HG02840 (cell line): ENCODE data around the gene TIMP2.
"Not testable (repeated sequence)": the region's sequence is repeated elsewhere in the genome, so short reads cannot be mapped to it uniquely, and the experiment has no call there.

Experiments
- ATAC-seq: cut with Tn5 transposase; IDR thresholded peaks from one replicate; pipeline ENCODE4 v1.9.1; 2021; ENCODE audit warnings: mild to moderate bottlenecking, moderate library complexity, moderate number of reproducible peaks; ENCODE audit not compliant: unreplicated experiment, low FRiP score

TIMP2 gene

DNA sequence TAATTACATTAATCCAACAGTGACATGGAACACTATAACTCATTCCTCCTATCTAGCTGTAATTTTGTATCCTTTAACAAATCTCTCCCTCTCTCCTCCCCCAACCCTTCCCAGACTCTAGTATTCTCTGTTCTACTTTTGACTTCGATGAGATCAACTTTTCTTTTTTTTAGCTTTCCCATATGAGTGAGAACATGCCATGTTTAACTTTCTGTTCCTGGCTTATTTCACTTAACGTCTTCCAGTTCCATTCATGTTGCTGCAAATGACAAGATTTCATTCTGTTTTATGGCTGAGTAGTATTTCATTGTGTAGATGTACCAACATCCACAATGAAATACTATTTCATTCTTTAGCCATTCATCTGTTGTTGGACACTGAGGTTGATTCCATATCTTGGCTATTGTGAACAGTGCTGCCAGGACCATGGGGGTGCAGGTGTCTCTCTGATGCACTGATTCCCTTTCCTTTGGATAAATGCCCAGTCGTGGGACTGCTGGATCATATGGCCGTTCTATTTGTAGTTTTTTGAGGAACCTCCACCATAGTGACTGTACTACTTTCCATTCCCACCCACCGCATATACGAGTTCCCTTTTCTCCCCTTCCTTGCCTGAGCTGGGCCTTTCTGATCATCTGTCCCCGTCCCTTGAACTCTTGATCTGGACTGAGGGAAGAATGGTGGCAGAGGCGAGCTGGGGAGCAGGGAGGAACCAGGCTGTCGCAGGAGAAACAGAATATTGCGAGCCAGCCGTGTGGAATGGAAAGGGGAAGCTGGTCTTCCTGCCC, 14.5 kb downstream of the TIMP2 start:
- no peak for ATAC-seq

DNA sequence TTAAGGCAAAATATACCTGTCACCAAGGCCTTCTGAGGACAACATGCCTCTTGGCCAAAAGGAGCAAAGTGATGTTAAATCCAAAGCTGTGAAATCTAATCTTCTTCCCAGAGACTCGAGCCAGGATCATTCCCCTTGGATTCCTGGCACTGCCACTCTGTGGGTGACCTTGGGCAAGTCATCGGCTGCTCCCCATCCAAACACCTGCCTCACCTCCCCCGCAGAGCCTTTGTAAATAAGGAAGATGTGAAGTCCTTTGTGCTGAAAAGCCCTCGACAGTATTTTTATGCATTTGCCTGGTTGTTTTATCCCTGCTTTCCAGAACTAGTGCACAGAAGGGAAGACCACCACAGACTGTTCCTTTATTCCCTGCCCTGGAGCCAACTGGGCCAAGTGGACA, 16.8 kb downstream of the TIMP2 start:
- ATAC-seq = no peak

DNA sequence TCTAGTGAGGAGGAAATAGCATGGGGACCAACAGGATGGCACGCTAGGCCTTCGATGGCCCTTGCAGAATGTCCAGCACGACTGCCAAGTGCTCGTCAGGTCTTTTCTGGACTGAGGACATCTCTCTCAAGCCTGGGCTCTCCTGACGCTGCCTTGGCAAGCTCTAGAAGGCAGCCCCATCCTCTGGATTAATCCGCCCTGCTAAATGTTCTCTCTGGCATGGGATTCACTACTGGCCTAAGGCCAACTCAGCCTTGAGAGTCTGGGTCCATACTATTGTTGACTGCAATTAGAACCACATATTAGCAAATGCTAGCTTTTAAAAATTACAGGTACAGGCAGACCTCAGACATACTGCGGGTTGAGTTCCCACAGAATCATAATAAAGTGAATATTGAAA, 19.6 kb downstream of the TIMP2 start:
- no peak for ATAC-seq

DNA sequence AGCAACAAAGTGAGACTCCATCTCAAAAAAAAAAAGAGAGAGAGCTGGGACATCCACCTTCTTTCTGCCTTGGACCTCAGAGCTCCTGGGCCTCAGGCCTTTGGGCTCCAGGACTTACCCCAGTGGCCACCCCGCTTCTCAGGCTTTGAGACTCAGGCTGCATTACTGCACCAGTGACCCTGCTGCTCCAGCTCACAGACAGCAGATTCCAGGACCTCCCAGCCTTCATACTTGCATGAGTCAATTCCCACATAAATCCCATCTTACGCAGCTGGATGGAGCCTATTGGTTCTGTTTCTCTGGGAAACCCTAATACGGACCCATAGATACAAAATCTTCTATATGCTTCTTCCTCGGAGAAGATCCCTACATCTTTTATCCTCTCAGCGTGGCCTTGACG, 20.1 kb downstream of the TIMP2 start:
- ATAC-seq = no peak

DNA sequence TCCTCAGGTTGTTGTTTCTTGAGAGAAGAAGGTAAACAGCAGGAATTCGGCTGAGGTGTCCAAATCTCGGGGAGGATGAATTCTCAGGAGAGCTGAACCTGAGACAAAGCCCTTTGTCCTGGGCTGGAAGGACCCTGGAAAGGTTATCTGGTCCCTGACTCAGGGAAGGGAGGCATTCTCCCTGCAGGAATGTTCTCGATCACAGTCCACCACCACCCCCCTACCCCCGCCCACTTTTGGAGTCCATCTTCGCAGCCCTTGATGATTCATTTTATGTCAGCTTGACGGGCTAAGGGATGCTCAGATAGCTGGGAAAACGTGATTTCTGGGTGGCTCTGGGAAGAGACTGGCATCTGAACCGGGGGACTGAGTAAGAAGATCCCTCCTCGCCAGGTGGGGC, 20.8 kb downstream of the TIMP2 start:
- ATAC-seq = no peak

DNA sequence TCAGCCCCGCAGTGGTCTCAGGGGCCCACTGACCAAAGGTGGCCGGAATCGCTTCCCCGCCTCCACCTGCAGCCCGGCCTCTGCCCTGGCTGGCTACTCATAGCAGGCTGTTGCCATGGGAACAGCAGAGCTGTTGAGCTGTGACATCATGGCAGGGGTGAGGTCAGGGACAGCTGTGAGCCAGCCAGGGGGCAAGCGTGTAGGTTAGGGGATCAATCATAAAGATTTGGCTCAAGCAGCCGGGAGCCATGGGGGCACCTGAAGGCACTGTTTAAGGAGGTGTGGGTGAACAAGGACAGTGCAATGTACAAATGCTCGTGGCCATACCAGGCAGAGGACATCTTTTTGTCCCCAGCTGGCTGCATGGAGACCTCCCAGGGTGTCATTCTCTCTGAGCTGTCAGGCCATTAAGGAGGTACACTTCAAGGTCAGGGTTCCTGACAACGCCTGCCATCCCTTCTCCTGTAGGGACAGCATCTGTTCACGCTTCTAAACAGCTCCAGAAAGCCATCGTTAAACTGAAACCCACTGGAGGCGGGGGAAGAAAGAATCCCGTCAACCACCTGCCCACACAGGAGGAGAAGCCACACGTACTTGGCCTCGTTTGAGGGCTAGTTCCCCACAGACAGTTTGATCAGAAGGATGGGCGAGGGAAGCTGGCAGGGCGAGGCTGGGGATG, 21.9 kb downstream of the TIMP2 start, which contains the start of gene CEP295NL:
Gene CEP295NL (minus strand): TSS at position 101 of the 679 bp plus-strand sequence. CDS start 1,373 bp downstream, outside the sequence.
- no peak for ATAC-seq

DNA sequence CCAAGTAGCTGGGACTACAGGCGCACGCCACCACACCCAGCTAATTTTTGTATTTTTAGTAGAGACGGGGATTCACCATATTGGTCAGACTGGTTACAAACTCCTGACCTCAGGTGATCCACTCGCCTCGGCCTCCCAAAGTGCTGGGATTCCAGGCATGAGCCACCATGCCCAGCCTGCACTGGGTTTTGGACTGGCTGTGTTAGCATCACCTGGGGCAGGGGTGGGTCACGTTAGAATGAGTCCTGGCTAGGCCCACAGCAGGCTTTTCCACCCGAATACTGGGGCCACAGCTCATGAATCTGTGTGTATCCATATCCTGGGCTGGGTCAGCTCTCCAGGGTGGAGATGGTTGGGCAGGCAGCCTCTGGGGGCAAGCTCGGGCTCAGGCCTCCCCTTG, 23.0 kb downstream of the TIMP2 start:
- ATAC-seq = not testable (repeated sequence)

DNA sequence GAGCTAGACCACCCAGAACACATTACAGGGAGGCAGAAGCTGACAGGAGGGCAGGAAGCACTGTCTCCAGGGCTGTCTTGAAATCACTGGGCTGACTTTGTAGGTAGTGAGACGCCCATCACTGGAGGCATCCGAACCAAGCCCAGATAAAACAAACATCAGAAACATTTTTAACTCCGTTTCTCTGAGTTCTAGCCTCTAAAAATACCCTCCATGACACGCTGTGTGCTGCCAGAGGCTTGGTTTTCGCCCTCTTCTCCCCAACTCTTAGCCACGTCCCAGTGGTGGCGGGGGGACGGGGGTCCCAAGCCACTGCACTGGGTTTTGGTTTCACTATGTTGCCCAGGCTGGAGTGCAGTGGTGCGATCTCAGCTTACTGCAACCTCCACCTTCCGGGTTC, 23.4 kb downstream of the TIMP2 start:
- ATAC-seq = no peak

DNA sequence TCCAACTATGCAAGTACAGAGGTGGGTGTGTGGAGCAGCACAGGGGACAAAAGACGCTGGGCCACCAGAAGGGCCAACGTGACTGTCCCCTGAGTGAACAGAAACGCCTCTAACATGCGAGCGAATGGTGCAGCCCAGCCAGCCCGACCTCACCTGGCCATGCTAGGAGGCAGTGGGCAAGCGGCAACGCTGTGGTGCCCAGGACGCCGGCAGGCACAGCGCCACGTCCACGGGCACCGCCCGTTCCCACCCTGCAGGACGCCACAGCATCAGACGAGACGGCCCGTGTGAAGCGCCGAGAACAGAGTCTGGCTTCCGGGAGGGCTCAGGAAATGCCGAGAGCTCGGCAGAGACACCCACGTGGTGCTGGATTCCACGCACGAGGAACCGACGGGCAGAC, 24.4 kb downstream of the TIMP2 start:
- ATAC-seq = no peak

DNA sequence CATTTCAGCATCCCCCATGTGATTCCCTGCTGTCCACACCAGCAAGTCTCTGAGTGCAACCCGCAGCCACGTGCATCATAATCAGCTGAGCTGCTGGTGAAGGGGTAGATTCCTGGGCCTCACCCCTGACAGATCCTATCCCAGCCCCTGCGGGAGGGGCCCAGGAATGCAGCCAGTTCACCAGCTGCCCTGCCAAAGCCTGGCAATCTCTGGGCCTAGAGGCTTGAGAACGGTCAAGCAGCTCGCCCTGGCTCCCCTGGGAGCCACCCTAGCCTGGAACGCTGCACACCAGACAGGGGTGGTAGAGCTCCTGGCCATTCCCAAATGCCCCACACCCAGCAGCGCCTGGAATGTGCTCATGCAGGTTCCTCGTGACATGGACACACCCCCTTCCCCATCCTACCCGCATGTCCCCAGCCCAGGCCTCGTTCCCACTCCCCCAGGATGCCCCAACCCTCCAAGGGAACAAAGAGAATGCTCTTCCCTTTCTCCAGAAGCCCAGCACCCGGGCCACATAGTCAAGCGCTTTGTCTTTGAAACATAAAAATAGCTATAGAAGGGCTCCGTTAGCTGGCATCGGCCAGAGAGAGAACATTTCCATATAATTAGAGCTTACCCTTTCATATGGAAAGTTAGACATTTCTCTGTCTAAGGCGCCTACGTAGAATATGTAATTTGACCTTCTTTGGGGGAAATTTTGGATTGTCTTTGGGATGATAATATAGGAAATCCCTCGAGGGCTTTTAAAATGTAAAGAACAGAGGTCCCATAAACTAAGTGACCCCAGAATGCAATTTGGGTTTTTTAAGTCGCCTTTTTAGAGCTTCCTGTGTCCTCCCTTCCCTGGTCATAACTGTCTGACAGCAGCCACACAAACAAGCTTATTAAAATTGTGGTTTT, 25.6 kb downstream of the TIMP2 start:
- ATAC-seq = no peak

DNA sequence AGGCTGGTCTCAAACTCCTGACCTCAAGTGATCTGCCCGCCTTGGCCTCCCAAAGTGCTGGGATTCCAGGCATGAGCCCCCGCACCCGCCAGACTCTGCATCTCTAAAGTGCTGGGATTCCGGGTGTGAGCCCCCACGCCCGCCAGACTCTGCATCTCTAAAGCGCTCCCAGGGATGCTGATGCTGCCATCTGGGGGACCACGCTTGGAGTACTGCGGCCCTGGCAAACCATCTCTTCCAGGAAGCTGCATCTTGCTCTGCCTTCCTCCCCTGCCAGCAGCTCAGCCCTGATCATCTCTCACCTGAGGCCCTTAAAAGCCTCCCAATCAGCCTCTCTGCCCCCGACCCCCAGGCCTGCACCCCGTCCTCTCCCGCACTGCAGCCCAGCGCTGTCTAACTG, 26.2 kb downstream of the TIMP2 start:
- no peak for ATAC-seq

DNA sequence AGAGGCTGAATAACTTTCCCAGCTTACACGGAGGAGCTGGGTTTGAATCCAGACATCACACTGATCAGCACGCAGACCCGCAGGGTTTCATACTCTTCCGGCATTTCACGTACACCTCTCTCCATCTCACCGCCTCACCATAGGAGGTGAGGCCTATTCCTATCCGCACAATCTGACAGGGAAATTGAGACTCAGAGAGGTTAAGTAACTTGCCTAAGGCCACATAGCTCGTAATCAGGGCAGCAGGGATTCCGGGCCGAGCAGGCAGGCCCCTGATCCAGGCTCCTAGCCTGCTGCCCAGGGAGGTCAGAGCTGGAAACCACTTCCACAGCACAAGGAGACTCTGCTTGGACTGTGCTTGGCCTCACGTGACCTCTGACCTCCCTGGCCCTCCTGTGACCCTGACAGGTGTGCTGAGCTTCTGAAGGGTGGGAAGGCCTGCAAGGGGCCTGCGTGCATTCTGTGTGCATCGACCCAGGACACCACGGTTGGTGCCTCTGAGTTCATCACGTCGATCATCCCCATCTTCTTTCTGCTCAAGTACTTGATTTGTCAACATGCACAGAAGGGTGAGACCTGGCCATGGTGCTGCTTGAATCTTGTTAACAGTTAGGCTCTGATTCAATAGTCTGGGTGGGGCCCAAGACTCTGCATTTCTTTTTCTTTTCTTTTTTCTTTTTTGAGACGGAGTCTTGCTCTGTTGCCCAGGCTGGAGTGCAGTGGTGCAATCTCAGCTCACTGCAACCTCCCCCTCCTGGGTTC, 26.9 kb downstream of the TIMP2 start:
- ATAC-seq = no peak

DNA sequence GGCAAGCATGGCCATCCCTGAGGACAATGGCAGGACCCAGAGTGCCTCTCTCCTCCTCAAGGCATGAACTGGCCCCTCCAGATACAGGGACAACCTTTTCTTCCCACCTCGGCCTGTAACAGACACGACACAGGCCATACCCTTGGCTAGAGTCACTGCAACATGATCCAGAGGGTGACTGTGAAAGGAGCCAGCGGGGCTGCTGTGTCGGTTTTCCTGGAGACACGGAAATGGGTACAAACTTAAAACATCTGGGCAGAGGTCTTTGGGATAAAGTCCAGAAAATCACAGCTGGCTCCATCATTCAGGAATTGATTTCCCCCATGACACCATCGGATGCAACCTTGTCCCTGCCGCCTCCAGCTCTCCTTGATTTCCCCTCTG, 27.5 kb downstream of the TIMP2 start:
- no peak for ATAC-seq

DNA sequence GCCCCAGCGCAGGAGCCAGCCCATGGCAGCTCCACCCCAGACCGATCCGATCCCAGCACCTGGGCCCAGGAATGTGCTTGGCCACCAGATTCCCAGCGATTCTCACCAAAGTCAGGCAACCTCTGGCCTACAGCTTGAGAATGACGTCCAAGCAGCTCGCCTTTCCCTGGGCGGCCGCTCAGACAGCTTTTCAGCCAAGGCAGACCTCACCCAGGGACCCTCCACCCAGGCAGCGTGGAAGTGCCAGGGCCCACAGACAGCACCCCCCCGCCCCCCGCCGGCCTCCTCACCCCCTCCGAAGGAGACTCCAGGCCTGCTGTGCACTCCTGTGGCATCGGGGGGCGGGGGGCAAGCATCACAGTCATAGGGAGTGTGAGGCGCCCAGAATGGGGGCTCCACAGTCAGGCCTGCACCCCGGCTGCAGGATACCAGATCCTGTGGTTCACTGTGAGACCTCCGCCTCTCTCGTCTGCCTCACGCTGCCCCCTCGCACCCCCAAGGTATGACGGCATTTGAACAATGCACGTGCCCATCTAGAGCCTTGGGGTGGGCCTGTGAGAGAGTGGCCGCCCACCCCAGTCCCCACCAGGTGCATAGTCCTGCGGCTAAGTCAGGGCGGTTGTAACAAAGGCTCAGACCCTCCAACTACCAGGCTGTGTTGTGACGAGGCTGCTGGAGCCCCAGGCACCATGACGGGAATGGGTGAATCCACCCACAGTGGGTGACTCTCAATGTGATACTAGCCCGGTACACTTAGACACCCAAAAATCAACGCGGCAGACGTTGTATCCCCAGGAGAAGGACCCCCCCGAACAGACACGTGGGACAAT, 28.1 kb downstream of the TIMP2 start:
- no peak for ATAC-seq

DNA sequence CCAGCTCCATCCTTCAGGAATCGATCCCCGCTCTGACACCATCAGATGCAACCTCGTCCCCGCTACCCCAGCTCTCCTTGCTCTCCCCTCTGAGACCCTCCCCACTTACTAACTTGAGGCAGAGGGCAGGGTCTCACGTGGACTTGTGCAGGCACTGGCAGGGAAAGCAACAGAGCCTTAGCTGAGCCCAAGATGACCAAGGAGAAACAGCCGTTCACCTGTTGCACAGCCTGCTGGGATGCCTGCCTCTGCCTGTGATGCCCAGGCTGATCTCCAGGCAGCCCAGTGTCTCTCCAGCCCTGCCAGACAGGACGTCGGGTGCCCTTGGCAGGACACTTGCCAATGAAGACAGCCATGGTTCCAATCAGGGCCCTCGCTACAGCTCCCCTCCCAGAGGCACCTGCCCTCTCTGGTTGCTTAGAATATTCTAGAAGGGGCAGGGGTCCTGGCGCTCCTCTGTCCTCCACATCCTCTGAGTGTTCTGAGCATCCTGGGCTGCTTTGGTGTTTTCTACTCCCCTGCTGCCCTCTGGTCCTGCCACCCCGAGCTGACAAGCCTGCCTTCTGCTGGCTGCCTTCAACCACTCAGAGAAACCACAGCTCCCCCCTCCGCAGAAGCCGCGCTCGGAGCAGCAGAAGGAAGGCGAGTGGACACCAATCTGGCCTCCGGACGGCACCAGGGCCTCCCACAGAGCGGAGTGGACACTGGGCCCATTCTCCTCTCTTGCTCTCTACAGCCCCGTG, 28.9 kb downstream of the TIMP2 start:
- ATAC-seq = no peak

DNA sequence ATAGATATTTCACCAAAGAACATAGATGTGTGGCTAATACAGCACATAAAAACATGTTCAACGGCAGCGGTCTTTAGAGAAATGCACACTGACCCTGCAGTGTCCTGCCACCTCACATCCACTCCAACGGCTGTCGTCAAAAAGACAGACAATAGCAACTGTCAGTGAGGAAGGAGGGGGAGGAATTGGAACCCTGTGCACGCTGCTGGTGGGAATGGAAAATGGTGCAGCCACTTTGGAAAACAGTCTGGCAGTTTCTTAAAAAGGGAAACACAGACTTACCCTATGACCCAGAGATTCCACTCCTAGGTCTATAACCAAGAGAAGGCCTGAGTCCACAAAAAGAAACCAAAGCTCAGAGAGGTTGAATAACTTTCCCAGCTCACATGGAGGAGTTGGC, 29.9 kb downstream of the TIMP2 start:
- ATAC-seq = no peak

DNA sequence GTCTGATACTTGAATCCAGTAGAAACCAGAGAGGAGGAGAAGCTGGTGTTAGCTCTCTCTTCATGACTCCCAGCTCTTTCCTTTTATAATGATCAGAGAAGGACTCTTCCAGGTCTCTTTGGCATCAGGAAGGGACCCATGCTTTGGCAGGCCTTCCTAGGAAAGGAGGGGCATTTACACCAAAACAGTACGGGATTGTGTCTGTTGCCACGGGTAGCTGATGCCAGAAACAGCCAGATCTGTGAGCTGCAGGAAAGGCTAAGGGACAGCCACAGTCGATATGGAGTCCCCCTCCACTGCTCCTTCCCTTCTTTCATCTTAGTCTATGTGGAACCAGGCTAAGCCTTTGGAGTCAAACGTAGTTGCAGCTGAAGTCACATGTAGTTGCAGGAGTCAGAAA, 31.5 kb downstream of the TIMP2 start:
- no peak for ATAC-seq

DNA sequence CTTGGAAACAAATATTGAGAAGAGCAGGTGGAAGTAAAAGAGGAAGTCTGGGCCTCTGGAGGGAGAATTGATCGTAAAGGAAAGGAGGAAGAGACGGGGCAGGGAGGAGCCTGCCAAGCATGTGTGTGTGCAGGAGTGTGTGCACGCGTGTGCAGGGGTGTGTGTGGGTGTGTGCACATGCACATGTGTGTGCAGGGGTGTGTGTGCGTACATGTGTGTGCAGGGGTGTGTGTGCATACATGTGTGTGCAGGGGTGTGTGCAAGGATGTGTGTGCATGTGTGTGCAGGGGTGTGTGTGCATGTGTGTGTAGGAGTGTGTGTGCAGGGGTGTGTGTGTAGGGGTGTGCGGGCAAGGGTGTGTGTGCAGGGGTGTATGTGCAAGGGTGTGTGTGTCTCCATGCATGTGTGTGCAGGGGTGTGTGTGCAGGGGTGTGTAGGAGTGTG, 32.2 kb downstream of the TIMP2 start:
- no peak for ATAC-seq

DNA sequence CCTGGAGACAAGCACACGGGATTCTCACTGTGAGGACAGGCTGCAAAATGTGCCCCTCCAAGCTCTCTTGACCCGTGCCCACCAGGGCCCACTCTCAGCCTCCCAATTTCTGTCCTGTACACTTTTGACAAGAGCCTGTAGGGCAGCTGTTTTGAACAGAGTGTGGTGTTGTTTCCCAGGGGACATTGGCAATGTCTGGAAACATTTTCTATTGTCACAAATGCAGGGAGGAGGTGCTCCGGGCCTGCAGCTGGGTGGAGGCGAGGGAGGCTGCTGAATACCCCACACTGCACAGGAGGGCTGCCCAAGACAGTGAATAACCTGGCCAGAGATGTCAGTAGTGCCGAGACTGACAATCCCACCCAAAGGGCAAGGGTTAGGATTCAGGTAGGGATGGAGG, 32.7 kb downstream of the TIMP2 start:
- ATAC-seq = no peak
